ENCODE results near the gene VANGL2. TPM values are rescaled to one million over a fixed set of nuclear protein-coding genes. Genes with fewer than 3 reads are reported as not detected.

The VANGL2 gene
- total RNA-seq, 1 donor from 2014 or later, result 25.5 TPM

DNA sequence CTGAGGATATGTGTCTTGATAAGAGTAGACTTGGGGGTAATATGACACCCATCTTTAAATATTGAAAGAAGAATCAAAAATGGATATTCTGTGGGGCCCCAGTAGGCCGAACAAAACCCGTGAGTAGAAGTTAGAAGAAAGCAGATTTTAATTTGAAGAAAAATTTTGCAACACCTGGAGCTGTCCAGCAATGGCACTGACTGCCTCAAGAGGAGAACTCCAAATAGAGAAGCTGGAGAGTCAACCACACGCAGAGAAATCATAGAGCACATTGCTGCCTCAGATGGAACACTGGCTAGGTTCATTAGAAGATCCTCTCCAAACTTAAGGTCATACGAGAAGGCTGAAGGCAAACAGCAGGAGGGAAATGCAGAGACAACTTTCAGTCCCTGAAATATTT, 26.7 kb upstream of the VANGL2 start:
- Histone ChIP-seq H3K27ac (ENCODE audit: low read depth, low read length) (no peak overlapping the region), H4K20me1 (ENCODE audit: insufficient read depth, low read length) (no peaks in the 10 kb centered on the region), H3K9me3 (ENCODE audit: insufficient read depth, low read depth, low read length) (no peaks in the 10 kb centered on the region), H3K4me1 (ENCODE audit: insufficient read depth, low read length) (peaks cover 19% of the 10 kb centered on the region), H3K79me2 (ENCODE audit: insufficient read depth, low read length) (no peaks in the 10 kb centered on the region), H3K9ac (ENCODE audit: low read length) (no peak overlapping the region), H3K27me3 (ENCODE audit: insufficient read depth, low read length) (no peaks in the 10 kb centered on the region), H3K4me2 (ENCODE audit: low read length) (no peak overlapping the region), H3K36me3 (ENCODE audit: insufficient read depth, low read length) (no peaks in the 10 kb centered on the region), H2AFZ (ENCODE audit: low read depth, low read length) (no peak overlapping the region), H3K4me3 (ENCODE audit: insufficient read depth, low read depth, low read length) (no peak overlapping the region)
- H3K27ac Mint-ChIP-seq (ENCODE audit: unreplicated experiment), result no peak overlapping the region
- no peak for TF ChIP-seq EZH2 (IDR thresholded peaks at IDR 0.05; ENCODE audit: insufficient read depth, low read length)
- TF ChIP-seq, protein P1, sequence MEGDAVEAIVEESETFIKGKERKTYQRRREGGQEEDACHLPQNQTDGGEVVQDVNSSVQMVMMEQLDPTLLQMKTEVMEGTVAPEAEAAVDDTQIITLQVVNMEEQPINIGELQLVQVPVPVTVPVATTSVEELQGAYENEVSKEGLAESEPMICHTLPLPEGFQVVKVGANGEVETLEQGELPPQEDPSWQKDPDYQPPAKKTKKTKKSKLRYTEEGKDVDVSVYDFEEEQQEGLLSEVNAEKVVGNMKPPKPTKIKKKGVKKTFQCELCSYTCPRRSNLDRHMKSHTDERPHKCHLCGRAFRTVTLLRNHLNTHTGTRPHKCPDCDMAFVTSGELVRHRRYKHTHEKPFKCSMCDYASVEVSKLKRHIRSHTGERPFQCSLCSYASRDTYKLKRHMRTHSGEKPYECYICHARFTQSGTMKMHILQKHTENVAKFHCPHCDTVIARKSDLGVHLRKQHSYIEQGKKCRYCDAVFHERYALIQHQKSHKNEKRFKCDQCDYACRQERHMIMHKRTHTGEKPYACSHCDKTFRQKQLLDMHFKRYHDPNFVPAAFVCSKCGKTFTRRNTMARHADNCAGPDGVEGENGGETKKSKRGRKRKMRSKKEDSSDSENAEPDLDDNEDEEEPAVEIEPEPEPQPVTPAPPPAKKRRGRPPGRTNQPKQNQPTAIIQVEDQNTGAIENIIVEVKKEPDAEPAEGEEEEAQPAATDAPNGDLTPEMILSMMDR (IDR thresholded peaks at IDR 0.05; ENCODE audit: insufficient read depth, low read depth, low read length), result no peak
- no peaks in the 10 kb centered on the region for H3K27me3 Mint-ChIP-seq (ENCODE audit: low read depth, unreplicated experiment)
- H3K36me3 Mint-ChIP-seq (ENCODE audit: low read depth, unreplicated experiment), result no peaks in the 10 kb centered on the region
- H3K4me1 Mint-ChIP-seq (ENCODE audit: low read depth, unreplicated experiment), result peaks cover 35% of the 10 kb centered on the region
- DNase-seq (ENCODE audit: low read depth), result no peak
- FAIRE-seq, result no peak
- H3K4me3 Mint-ChIP-seq (ENCODE audit: unreplicated experiment), result no peak overlapping the region
- no peaks in the 10 kb centered on the region for H3K9me3 Mint-ChIP-seq (ENCODE audit: unreplicated experiment)

GRCh38 chr1:160374306-160375110, 25.9 kb upstream of the VANGL2 start:
- no peak overlapping the region for H3K4me3 Mint-ChIP-seq (ENCODE audit: unreplicated experiment)
- Histone ChIP-seq H3K4me3 (ENCODE audit: insufficient read depth, low read depth, low read length) (no peak overlapping the region), H3K4me1 (ENCODE audit: insufficient read depth, low read length) (peaks cover 19% of the 10 kb centered on the region), H2AFZ (ENCODE audit: low read depth, low read length) (no peak overlapping the region), H3K9me3 (ENCODE audit: insufficient read depth, low read depth, low read length) (no peaks in the 10 kb centered on the region), H3K36me3 (ENCODE audit: insufficient read depth, low read length) (no peaks in the 10 kb centered on the region), H3K27me3 (ENCODE audit: insufficient read depth, low read length) (no peaks in the 10 kb centered on the region), H3K9ac (ENCODE audit: low read length) (no peak overlapping the region), H3K27ac (ENCODE audit: low read depth, low read length) (no peak overlapping the region), H4K20me1 (ENCODE audit: insufficient read depth, low read length) (no peaks in the 10 kb centered on the region), H3K79me2 (ENCODE audit: insufficient read depth, low read length) (no peaks in the 10 kb centered on the region), H3K4me2 (ENCODE audit: low read length) (no peak overlapping the region)
- H3K27ac Mint-ChIP-seq (ENCODE audit: unreplicated experiment), result no peak overlapping the region
- H3K4me1 Mint-ChIP-seq (ENCODE audit: low read depth, unreplicated experiment), result peaks cover 35% of the 10 kb centered on the region
- DNase-seq (ENCODE audit: low read depth), result no peak
- H3K27me3 Mint-ChIP-seq (ENCODE audit: low read depth, unreplicated experiment), result peaks cover 3% of the 10 kb centered on the region
- no peak for FAIRE-seq
- H3K9me3 Mint-ChIP-seq (ENCODE audit: unreplicated experiment), result no peaks in the 10 kb centered on the region
- H3K36me3 Mint-ChIP-seq (ENCODE audit: low read depth, unreplicated experiment), result no peaks in the 10 kb centered on the region
- TF ChIP-seq, protein P1 (IDR thresholded peaks at IDR 0.05; ENCODE audit: insufficient read depth, low read depth, low read length), result no peak
- TF ChIP-seq EZH2 (IDR thresholded peaks at IDR 0.05; ENCODE audit: insufficient read depth, low read length), result no peak

All from astrocyte (in vitro differentiated cells and primary cell).